Kidney epithelial cell (primary cell): ENCODE results near the gene CCDC57. TPM values are rescaled to one million over a fixed set of nuclear protein-coding genes. Genes with fewer than 3 reads are reported as not detected.

Experiments used
- DNase-seq: peaks from one replicate; pipeline ENCODE4 v3.0.0-alpha.2; 2010; ENCODE audit warnings: low read depth
- H3K27me3 ChIP-seq: 2 replicates; pipeline ENCODE4 v1.6.0; 2011; ENCODE audit warnings: low read length; ENCODE audit not compliant: control insufficient read depth, insufficient read depth
- H3K36me3 ChIP-seq: 2 replicates; pipeline ENCODE4 v1.5.1; 2011; ENCODE audit warnings: low read length; ENCODE audit not compliant: control insufficient read depth, insufficient read depth
- H3K4me3 ChIP-seq: 2 replicates; pipeline ENCODE4 v1.5.1; 2011; ENCODE audit warnings: low read depth, mild to moderate bottlenecking, control low read depth, low read length
- CTCF ChIP-seq: IDR thresholded peaks from 2 replicates; pipeline ENCODE4 v1.5.1; 2011; ENCODE audit warnings: mild to moderate bottlenecking, moderate library complexity, low read length, control low read depth, inconsistent platforms; ENCODE audit not compliant: insufficient read depth, poor library complexity, severe bottlenecking
- total RNA-seq: library from RNA; depleted of rRNA; stranded (reverse); fragments of >200 nt; gene quantifications from 2 replicates; pipeline ENCODE4 v1.2.3, GENCODE V29; 2015

Gene CCDC57
- total RNA-seq, 1 donor from 2014 or later: 25.5 TPM

- Histone ChIP-seq H3K36me3 (peaks cover 3% of the 10 kb centered on the region), H3K4me3 (no peak overlapping the region), H3K27me3 (no peaks in the 10 kb centered on the region)
- DNase-seq: no peak
- no peak for TF ChIP-seq CTCF
Observed at GRCh38 chr17:82152556-82153294, 59.9 kb downstream of the CCDC57 start.

GRCh38 chr17:82152114-82152513 lies 60.5 kb downstream of the CCDC57 start:
- Histone ChIP-seq H3K36me3 (peaks cover 1% of the 10 kb centered on the region), H3K4me3 (no peak overlapping the region), H3K27me3 (no peaks in the 10 kb centered on the region)
- no peak for DNase-seq
- no peak for TF ChIP-seq CTCF

- TF ChIP-seq CTCF: no peak
- H3K36me3 ChIP-seq: peaks cover 1% of the 10 kb centered on the region
- H3K27me3 ChIP-seq: no peaks in the 10 kb centered on the region
- no peak for DNase-seq
- no peak overlapping the region for H3K4me3 ChIP-seq
Observed at GRCh38 chr17:82151106-82151957, 61.3 kb downstream of the CCDC57 start.

- Histone ChIP-seq H3K27me3 (no peaks in the 10 kb centered on the region), H3K36me3 (peaks cover 1% of the 10 kb centered on the region), H3K4me3 (no peak overlapping the region)
- no peak for DNase-seq
- no peak for TF ChIP-seq CTCF
Observed at GRCh38 chr17:82149401-82150099, 63.1 kb downstream of the CCDC57 start.

GRCh38 chr17:82148997-82149396 lies 63.6 kb downstream of the CCDC57 start:
- no peak for DNase-seq
- H3K36me3 ChIP-seq: peaks cover 1% of the 10 kb centered on the region
- H3K4me3 ChIP-seq: no peak overlapping the region
- no peak for TF ChIP-seq CTCF
- H3K27me3 ChIP-seq: no peaks in the 10 kb centered on the region
